Astrocyte (in vitro differentiated cells and primary cell): Measurements from ENCODE around the gene GRIN3A.

Experiments
- EZH2 ChIP-seq: IDR thresholded peaks from 2 replicates; pipeline ENCODE4 v1.6.1; 2012; ENCODE audit warnings: mild to moderate bottlenecking, low read length, inconsistent platforms; ENCODE audit not compliant: insufficient read depth
- TF ChIP-seq, protein P1 (sequence below): IDR thresholded peaks from 2 replicates; pipeline ENCODE4 v1.5.1; 2011; ENCODE audit warnings: low read depth, mild to moderate bottlenecking, inconsistent platforms, low read length, moderate library complexity; ENCODE audit not compliant: insufficient read depth

DNA sequence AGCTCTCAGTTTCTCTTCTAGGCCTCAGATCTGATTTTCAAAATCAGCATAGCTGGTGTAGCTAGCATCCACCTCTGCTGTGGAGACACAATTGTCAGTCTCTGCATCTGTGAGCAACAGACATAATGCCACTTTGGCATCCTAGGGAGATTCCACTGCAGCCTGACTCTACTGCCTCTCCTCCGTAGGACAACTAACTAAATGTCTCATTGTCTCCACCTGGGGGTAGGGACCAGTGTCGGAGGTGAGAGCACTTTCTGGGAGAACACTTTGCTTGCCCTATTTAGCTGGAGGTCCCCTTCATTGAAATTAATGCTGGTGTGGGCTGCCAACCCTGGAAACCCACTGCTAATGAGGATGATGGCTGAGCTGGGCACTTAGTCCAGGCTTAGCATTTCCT lies 145.1 kb downstream of the GRIN3A start:
- TF ChIP-seq, protein P1, sequence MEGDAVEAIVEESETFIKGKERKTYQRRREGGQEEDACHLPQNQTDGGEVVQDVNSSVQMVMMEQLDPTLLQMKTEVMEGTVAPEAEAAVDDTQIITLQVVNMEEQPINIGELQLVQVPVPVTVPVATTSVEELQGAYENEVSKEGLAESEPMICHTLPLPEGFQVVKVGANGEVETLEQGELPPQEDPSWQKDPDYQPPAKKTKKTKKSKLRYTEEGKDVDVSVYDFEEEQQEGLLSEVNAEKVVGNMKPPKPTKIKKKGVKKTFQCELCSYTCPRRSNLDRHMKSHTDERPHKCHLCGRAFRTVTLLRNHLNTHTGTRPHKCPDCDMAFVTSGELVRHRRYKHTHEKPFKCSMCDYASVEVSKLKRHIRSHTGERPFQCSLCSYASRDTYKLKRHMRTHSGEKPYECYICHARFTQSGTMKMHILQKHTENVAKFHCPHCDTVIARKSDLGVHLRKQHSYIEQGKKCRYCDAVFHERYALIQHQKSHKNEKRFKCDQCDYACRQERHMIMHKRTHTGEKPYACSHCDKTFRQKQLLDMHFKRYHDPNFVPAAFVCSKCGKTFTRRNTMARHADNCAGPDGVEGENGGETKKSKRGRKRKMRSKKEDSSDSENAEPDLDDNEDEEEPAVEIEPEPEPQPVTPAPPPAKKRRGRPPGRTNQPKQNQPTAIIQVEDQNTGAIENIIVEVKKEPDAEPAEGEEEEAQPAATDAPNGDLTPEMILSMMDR, result no peak
- TF ChIP-seq EZH2, result no peak
